CD4-positive, alpha-beta T cell treated with Interleukin-4 for 1 hour (primary cell): Measurements from ENCODE around the gene MRC1.

Experiments
- DNase-seq, 2 donors: peaks; one replicate each; pipeline ENCODE4 v3.0.0-alpha.2; 2020 to 2022

The MRC1 gene

DNA sequence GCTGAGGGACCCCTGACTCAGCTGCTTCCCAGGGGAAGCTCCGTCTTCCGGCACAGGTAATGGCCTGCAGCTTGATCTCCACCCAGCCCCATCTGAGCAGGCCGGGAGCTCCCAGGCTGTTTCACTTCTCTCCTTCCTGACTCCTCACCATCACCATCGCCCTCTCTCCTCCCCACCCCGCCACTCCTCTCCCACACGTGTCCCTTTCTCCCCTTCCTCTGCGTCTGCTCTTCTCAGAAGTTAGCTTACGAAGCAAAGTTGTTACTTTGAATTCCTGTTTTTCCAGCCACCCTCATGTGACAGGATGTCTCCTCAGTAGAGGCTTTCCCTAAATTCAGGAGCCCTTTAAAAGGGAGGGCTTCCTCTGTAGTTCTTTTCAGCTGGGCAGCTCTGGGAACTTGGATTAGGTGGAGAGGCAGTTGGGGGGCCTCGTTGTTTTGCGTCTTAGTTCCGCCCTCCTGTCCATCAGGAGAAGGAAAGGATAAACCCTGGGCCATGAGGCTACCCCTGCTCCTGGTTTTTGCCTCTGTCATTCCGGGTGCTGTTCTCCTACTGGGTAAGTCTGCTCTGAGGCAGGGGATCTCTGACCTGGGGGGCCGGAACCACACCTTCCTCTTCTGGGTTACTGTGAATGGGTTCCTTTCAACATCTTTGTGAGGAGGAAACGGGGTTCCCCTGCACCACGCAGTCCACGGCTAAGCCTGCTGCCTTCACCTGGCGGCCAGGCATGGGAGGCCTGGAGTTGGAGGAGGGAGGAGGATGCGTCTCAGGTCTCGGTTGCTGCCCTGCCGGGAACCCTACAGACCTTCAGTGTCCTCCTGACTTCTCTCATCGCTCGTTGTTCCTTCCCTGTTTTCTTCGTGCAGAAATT lies at the start of gene MRC1:
Gene MRC1, plus strand, starts transcription at position 378 of the 871 bp plus-strand sequence. Its CDS starts 118 bp downstream, at position 496.
- peak in 1 of 2 donors; percentile 5 for DNase-seq

DNA sequence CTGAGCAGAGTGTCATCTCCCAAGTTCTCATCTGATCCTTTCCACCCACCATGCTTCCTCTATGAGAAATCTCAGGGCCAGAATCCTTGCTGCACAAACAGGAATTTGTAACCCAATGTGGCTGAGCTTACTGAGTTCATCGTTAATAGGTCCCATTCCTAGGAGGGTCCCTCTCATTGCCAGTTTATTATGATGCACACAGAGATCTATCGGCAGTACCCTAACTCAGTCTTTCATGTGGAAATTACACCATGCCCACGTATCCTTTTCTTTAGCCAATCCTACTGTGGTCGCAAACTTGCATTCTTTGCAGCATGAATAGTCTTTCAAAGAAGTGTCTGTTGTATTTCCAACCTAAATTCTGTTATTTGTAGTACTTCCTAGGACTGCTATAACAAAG lies 45.0 kb upstream of the MRC1 start:
- DNase-seq: no peak

DNA sequence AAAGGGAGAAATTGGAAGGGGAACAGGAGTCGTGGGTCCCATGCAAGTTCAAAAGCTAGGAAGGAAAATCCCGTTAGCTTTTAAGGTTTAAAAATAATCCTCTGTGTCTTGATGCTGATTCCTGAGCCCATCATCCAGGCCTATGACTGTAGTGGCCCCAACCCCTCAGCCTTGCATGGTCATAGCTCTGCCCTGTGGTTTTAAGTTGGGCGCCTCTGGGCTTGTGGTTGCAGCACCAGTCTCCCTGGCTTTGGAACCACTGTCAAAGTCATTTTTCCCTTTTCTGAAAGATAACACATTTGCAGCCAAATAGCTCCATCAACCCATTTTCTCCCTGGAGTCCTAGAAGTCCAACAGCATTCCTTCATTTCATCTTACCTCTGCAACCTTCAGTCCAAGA lies 43.5 kb upstream of the MRC1 start:
- DNase-seq: no peak

DNA sequence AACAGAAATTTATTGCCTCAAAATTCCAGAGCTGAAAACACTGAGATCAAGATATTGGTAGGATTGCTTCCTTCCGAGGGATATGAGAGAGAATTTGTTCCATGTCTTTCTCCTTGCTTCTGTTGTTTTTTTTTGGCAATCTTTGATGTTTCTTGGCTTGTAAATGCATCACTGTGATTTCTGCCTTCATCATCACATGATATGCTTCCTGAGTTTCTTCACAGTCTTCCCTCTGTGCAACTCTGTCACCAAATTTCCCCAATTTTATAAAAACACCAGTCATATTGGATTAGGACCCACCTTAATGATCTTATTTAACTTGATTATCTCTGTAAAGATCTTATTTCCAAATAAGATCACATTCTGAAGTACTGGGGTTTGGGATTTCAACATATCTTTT lies 42.4 kb upstream of the MRC1 start:
- no peak for DNase-seq

DNA sequence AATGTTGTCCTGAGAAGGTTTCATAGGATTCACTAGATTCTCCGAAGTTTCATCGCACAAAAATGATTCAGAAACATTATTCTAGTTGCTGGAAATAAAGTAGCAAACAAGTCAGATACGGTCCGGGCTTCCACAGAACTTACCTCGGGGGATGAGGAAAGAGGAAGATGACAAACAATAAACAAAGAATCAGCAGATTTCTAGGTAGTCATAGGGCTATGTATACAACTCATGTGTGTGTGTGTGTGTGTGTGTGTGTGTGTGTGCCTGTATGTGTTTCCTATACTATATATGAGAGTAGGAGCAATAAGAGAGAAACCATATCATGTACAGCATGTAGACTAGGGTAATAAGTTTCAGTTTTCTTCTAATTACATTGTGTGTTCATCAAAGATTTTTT lies 40.7 kb upstream of the MRC1 start:
- DNase-seq: peak in 1 of 2 donors; percentile 17

DNA sequence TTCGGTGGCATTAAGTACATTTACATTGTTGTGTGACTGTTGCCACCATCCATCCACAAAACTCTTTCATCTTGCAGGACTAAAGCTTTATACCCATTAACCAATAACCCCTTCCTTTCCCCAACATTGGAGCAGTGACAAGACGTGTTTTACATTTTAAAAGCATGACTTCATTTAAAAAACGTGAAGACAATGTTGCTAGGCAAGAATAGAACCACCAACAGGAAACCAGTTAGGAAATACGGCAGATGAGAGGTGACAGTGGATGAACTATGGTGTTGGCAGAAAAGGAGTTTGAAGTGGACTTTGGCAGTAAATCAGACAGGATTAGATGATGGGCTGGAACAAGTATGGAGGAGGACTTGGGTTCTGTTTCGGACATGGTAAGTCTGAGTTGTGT lies 40.2 kb upstream of the MRC1 start:
- no peak for DNase-seq

DNA sequence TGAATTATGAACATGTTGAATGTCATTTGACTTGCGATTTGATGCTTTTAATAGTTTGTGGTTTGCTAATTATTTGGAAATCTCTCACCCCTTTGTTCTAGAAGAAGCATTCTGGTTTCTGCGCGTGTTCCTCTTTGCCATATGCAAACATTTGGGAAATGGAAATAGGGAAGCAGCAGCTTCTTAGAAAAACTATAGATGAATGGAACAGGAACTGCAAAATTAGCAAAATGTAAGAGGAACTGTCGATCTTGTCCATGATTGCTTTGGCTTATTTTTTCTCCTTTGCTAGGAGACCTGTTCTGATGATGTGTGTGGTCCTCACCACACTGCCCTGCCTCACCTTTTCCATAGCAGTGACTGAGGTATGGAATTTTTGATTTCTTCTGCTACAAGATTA lies 38.1 kb upstream of the MRC1 start:
- peak; percentile 13 to 15 for DNase-seq

DNA sequence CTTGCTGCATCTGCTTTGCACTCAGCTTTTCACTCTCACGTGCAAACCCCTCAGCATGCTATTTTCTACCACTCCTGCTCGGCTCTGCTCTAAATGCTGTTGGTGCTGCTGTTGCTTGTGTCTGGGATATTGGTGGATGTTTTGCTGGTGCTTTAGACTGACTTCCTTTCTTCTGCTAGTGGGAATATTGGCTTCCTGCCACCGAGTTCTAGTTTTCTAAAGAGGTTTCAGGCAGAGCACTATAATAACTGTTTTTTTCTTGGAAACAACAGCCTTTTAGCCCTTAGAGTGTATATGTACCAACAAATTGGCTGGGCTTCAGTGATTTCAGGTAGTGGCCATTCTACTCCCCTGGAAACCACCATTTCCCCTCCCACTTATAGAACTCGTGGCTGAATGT lies 29.4 kb upstream of the MRC1 start:
- DNase-seq: no peak

DNA sequence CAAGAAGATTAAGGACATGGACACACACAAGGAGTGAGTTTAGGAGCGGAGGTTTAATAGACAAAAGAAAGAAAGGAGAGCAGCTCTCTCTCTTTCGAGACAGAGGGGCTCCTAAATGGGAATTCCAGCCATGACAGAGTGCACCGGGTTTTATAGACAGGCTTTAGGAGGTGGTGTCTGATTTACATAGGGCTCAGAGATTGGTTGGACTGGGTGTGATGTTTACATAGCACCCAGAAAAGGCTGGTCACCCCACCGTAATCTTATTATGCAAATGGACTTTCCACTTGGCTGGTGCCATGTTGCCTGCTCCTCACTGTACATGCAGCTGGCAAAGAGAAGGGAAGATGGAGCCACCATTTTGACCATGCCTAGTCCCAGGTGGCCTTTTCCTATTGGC lies 28.4 kb upstream of the MRC1 start:
- DNase-seq: no peak

DNA sequence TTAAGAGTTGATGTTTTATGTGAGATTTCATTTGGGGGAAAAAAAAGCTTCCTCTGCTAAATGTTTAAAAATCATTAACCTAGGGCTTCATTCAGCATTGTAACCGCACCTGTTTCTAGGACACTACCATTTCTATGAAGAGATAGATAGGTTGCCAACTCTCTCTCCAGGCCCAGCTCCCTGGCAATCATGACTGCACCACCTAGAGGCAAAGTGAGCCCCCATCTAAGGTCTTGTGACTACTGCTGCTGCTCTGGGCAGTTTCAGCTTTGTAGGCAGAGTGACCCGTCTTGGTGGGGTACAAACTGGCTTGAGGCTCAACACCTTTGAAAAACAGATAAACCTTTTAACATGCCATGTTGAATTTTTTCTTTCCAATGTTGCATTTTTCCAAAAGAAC lies 27.3 kb upstream of the MRC1 start:
- DNase-seq: no peak

DNA sequence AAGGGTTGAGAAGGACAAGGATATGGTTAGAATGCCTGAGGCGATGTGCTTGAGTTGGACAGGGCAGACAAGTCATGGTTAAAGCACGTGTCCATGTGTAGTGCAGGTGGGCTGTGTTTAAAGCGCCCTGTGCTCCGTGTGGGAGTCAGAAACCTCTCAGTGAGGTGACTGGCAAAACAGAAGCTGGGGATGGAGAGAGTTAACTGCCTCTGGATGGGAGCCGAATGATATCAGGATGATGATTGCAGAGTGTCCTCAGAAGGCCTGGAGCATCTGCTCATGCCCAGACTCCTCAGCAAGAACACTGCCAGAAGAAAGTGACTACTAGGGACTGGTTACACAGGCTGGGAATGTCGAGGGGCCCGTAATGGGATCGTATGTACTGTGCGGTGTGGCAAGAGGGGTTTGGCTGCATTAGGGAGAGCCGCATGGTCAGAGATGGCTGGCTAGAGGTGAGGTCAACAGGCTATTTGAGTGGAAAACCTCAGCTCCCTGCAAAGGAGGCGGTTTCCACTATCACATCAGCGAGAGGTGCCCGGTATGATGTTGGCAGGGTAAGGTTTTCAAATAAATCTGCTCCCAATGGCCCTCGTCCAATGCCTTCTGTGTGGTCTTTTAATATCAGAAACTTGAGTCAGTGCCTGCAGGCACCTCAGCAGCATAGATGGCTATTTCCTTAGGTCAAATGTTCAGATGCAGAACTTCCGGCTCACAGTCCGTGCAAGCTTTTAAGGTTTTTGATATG lies 26.1 kb upstream of the MRC1 start:
- no peak for DNase-seq

DNA sequence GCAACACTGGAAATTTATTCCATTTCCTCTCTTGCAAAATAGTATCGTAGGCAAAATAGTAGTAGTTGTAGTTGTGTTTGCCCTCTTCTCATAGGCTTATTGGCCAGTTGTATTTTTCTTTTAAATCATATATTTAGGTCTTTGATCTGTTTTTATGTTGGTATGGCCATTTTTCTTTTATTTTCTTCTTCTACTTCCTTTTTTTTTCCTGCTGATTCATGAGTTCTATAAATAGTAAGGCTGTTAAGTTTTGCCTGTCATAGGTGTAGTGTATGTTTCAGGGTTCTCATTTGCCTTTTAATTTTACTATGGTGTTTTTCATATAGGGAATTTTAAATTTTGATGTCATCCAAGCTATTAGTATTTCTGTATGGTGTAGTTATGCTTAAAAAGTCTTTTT lies 25.4 kb upstream of the MRC1 start:
- no peak for DNase-seq

DNA sequence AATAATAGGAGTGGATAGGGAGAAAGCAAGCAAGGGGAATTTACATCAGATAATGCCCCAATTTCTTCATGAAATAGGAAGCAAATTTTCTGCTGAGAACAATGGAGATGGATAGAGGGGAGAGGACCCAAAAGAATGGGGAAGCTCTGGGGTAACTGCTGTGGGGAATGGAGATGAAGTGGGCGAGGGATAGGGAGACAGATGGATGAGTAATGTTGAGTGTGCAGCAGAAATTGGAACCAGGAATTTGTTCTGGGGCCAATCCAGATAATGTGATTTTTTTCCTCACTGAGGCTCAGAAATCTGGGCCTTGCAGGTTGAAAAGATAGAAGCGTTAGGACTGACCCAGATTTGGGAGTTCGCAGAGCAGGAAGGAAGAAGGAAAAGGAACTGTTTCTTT lies 24.5 kb upstream of the MRC1 start:
- no peak for DNase-seq

DNA sequence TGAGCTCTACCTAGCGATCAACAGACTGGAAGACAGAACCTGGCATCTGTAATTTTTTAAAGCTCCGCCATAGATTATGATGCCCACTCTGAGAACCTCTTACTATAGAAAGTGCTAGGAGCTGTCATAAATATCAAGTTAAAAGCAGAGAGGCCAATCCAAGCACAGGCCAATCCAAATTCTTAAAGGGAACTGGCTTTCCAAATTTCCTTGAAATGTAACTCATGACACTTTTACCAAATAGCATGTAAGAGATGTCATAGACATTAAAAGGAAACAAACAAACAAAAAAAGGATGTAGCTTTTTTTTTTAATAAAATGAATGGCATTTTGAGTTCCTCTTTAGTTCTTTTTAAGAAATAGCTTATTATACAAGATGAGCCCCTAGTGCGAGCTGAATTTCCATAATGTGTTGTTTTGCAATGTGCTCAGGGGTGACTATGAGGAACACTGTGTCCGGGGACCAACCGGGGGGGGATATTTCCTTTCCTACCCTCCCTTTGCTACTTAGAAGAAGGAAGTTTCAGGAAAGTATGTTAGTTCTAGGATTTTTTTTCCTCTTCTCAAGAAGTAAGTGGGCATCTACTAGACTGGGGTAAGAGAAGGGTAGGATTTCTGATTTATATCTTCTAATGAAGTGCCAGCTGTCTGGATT lies 23.7 kb upstream of the MRC1 start:
- DNase-seq: peak; percentile 11 to 51

DNA sequence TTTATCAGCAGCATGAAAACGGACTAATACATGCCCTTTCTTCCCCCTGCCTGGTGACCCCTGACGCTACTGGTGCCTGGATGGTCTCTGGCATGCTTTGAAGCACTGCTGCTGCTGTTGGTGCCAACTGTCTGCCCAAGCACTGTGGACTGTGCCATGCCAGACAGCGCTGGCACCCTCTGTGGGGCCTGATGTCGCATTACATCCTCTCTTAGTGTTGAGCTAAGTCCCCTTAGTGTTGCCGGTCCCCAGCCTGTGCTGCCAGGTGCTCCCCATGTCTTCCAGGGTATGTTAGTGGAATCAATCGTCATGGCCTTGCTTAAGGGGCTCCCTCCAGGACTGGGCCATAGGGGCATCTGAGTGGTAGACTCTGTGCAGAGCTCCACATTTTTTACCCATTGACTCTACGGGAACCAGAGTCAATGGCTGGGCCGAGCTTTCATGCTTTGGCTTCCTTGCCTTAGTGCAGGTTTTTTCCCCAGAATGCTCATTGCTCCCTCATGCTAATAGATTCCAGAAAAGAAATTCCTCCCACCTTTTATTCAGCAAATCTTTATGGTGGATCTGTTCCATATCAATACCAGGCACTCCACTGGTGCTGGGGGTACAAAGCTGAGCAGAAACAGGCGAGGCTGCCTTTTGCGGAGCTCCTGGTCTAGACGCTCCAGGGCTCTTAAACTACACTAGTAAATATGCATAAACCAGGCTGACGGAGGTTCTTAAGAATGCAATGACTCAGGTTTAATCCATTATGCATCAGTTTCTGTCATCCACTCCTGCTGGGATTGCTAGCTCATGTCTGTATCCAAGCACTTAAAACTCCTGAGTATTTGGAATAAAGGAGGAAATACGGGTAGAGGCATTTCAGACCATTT lies 21.8 kb upstream of the MRC1 start:
- DNase-seq: no peak

DNA sequence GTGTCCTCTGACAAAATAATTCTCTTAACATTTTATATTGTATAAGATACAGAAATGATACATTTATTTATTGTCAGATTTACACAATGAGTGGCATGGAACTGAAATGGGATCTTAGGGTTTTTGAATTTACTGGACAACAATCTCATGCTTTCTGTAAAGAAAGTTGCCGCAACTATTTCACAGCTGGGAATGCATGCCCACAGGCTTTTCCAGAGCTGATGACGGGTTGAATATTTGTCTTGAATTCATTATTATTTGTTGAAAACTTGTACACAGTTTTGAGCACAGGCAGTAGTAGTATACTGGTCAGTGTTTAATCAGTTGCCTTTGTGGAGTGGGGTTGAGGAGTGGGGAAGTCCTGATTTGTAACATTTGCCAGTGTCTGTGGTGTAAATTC lies 20.5 kb upstream of the MRC1 start:
- no peak for DNase-seq

DNA sequence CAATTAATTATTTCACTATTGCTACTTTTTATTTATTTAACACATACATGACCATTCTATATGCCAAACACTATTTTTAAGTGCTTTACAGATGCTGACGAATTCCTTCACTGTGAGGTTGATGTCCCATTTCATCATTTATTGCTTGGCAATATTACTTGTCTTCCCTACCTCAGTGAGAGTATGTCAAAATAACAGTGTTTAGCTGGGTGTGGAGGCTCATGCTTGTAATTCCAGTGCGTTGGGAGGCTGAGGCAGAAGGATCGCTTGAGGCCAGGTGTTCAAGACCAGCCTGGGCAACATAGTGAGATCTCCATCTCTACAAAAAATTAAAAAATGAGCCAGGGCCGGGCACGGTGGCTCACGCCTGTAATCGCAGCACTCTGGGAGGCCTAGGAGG lies 19.8 kb upstream of the MRC1 start:
- DNase-seq: no peak

DNA sequence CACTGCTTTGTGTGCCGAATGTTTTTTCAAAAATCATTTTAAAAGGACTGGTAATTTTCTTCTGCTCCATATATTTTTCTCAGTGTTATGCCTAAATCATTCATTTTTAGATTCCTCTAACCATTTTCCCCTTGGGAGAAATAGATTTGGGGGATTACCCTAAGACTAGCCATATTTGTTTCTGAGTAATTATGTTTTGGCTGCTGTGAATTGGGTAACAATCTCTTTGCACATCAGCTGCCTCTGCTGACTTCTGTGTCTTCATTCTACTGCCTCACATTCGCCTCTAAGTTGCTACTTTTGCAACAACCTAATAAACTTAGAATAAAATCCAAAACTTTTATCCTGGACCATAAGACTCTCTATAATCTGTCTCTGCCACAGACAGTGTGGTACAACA lies 18.5 kb upstream of the MRC1 start:
- DNase-seq: no peak

DNA sequence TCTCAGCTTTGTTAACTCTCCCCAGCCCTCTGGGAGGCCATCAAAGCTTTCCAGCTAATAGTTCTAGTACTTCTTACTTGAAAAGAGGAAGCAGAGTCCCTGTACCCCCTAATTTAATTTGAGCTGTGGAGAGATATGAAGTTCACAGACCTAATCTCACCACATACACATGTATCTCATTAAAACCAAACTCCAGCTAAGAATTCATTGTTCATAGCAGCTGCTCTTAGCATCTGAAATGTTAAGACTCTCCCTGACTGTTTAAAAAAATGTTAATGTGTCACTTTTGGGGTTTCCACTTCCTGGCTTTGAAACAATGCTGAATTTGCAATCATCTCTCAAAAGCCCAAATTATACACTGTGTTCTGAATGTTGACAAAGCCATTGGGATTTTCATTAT lies 16.2 kb upstream of the MRC1 start:
- DNase-seq: no peak

DNA sequence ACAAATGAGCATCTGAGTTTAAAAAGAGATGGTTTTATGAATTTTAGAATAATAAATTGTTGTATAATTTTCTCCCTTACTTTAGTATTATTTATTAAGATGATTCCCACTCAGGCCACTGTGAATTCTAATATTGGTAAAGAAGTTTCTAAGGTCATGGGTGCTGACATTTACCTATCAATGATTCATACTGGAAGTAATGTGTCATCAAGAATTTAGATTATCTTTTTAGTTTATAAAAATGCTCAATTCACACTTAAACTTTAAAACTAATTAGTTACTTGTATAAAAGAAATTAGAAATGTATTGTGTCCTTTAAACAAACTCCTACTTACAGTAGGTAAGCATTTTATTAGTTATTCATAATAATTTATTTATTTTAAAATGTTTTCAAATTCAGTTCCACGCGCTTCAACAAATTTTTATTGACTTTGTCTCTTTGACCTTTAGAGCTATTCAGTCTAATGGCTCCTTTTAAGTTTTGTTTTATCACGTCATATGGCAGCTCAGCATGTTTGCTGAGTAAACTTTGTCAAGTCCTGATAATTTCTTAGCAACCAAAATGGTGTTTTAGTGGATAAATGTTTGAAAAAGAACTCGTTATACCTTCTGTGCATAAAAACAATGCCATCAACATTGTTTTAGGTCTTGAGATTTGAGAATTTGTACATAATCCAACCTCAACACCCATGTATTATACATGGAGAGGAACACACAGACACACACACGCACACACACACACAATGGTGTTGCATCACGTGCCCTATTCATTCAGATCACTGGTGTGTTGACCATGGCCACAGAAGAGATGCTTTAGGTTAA lies 15.1 kb upstream of the MRC1 start:
- DNase-seq: no peak

DNA sequence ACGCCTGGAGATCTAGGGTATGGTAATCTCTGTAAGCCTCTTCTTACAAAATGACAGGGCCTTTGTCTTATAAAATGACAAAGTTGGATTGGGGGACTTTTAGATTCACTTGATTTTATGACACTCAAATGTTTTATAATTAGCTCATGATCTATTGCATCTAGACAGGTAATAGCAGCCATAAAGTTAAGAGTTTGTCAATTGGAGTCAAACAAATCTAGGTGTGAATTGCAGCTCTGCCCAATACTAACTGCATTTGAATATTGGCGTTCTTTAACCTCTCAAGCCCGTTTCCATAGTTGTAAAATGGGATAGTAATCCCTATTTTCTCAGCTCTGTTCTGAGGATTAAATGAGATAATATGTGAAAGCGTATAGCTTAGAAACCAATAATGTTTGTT lies 14.1 kb upstream of the MRC1 start:
- no peak for DNase-seq
